Endothelial cell (in vitro differentiated cells): ENCODE data around the gene ZSWIM7. TPM values are rescaled to one million over a fixed set of nuclear protein-coding genes. Genes with fewer than 3 reads are reported as not detected.

Experiments used
- DNase-seq: peaks from one replicate; pipeline ENCODE4 v3.0.0; 2021; ENCODE audit warnings: low spot score
- H3K27ac Mint-ChIP-seq: one replicate; pipeline ENCODE4 v1.8.0; 2021; ENCODE audit warnings: mixed read lengths, inconsistent platforms; ENCODE audit not compliant: unreplicated experiment
- H3K27me3 Mint-ChIP-seq: one replicate; pipeline ENCODE4 v1.8.0; 2021; ENCODE audit warnings: mild to moderate bottlenecking, moderate library complexity, mixed read lengths, inconsistent platforms; ENCODE audit not compliant: unreplicated experiment
- H3K36me3 Mint-ChIP-seq: one replicate; pipeline ENCODE4 v1.8.0; 2021; ENCODE audit warnings: mild to moderate bottlenecking, low read depth, mixed read lengths, inconsistent platforms; ENCODE audit not compliant: unreplicated experiment
- H3K4me1 Mint-ChIP-seq: one replicate; pipeline ENCODE4 v1.8.0; 2021; ENCODE audit warnings: mild to moderate bottlenecking, mixed read lengths, inconsistent platforms; ENCODE audit not compliant: unreplicated experiment
- H3K4me3 Mint-ChIP-seq: one replicate; pipeline ENCODE4 v1.8.0; 2021; ENCODE audit warnings: mild to moderate bottlenecking, mixed read lengths, inconsistent platforms; ENCODE audit not compliant: unreplicated experiment
- H3K9me3 Mint-ChIP-seq: one replicate; pipeline ENCODE4 v1.8.0; 2021; ENCODE audit warnings: mixed read lengths, inconsistent platforms; ENCODE audit not compliant: unreplicated experiment
- total RNA-seq: library from RNA; stranded (reverse); fragmentation: NEBNext Ultra II Directional; extraction: Animal tissue kit (Norgen Biotek cat#: 25700); gene quantifications from one replicate; pipeline ENCODE4 v1.2.1, GENCODE V29; 2021; ENCODE audit not compliant: unreplicated experiment
- TF ChIP-seq, protein P1 (sequence below): fragments of 200-600 bp; sonication (generic); IDR thresholded peaks from one replicate; pipeline ENCODE4 v1.5.0; 2021; ENCODE audit warnings: antibody characterized with exemption; ENCODE audit not compliant: unreplicated experiment

ZSWIM7 gene
- total RNA-seq, 1 donor from 2014 or later = 39.4 TPM

DNA sequence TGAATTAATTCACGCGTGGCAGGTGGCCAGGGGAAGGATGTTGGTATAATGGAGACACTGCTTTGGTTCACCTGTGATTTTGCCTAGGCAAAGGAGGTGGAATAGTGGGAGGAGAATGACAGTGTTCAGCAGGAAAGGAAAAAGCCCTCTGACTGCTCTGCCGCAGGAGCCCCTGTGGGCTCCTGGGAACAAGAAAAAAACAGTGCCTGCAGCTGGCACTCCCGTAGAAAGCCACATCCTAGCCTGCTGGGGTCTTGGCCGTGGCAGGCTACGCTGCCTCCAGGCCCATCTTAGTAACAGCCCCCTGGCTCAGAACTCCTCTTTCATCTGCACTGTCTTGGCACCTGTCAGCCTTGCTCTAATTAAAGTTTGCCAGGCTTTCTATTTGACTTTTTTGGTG is 34.0 kb downstream of the ZSWIM7 start:
- DNase-seq = no peak
- H3K27me3 Mint-ChIP-seq = peaks cover 6% of the 10 kb centered on the region
- H3K36me3 Mint-ChIP-seq = no peaks in the 10 kb centered on the region
- H3K9me3 Mint-ChIP-seq = no peaks in the 10 kb centered on the region
- TF ChIP-seq, protein P1, sequence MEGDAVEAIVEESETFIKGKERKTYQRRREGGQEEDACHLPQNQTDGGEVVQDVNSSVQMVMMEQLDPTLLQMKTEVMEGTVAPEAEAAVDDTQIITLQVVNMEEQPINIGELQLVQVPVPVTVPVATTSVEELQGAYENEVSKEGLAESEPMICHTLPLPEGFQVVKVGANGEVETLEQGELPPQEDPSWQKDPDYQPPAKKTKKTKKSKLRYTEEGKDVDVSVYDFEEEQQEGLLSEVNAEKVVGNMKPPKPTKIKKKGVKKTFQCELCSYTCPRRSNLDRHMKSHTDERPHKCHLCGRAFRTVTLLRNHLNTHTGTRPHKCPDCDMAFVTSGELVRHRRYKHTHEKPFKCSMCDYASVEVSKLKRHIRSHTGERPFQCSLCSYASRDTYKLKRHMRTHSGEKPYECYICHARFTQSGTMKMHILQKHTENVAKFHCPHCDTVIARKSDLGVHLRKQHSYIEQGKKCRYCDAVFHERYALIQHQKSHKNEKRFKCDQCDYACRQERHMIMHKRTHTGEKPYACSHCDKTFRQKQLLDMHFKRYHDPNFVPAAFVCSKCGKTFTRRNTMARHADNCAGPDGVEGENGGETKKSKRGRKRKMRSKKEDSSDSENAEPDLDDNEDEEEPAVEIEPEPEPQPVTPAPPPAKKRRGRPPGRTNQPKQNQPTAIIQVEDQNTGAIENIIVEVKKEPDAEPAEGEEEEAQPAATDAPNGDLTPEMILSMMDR = no peak
- no peak overlapping the region for H3K4me3 Mint-ChIP-seq
- peaks cover 28% of the 10 kb centered on the region for H3K4me1 Mint-ChIP-seq
- H3K27ac Mint-ChIP-seq = peak overlapping the region; percentile 94

DNA sequence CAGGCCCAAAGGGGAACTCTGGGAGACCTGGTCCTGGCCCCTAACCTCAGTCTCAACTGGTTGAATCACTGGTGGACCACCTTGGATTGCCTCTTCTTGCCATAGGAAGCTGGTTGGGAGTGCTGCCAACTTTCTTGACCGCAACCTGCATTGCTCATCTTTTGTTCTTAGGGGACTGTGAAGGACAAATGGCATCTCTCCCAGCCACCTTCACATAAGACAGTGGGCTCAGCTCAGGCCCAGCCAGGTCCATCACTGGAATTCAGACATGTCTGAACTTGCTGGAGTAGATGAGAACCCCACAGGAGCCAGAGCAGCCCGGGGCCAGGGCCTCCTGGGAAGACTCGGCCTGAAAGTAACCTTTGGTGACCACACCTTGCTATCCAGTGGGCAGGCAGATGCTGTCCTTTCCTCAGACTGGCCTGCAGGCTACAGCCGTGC is 35.8 kb downstream of the ZSWIM7 start:
- H3K9me3 Mint-ChIP-seq = no peaks in the 10 kb centered on the region
- peaks cover 25% of the 10 kb centered on the region for H3K4me1 Mint-ChIP-seq
- H3K4me3 Mint-ChIP-seq = no peak overlapping the region
- H3K27me3 Mint-ChIP-seq = peaks cover 6% of the 10 kb centered on the region
- TF ChIP-seq, protein P1 = no peak
- no peaks in the 10 kb centered on the region for H3K36me3 Mint-ChIP-seq
- DNase-seq = no peak
- H3K27ac Mint-ChIP-seq = no peak overlapping the region

DNA sequence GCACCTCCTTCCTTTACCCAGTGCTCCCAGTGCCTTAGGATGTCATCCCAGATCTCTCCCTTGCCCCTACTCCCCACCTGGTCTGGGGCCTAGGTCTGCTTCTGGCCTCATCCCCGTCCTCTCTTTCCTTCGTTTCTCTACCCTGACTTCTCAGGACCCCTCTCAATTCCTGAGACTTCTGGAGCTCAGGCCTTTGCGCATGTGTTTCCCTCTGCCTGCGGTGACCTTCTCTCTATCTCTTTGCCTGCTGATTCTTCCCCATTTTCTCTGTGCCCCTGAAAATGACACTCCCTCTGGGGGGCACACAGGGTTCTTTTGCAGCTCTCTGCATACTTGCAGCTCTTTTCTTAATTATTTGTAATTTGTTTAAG is 41.0 kb downstream of the ZSWIM7 start:
- H3K27ac Mint-ChIP-seq = no peak overlapping the region
- no peak for DNase-seq
- no peaks in the 10 kb centered on the region for H3K36me3 Mint-ChIP-seq
- H3K4me1 Mint-ChIP-seq = peaks cover 3% of the 10 kb centered on the region
- no peaks in the 10 kb centered on the region for H3K9me3 Mint-ChIP-seq
- TF ChIP-seq, protein P1 = no peak
- H3K4me3 Mint-ChIP-seq = no peak overlapping the region
- peaks cover 3% of the 10 kb centered on the region for H3K27me3 Mint-ChIP-seq

DNA sequence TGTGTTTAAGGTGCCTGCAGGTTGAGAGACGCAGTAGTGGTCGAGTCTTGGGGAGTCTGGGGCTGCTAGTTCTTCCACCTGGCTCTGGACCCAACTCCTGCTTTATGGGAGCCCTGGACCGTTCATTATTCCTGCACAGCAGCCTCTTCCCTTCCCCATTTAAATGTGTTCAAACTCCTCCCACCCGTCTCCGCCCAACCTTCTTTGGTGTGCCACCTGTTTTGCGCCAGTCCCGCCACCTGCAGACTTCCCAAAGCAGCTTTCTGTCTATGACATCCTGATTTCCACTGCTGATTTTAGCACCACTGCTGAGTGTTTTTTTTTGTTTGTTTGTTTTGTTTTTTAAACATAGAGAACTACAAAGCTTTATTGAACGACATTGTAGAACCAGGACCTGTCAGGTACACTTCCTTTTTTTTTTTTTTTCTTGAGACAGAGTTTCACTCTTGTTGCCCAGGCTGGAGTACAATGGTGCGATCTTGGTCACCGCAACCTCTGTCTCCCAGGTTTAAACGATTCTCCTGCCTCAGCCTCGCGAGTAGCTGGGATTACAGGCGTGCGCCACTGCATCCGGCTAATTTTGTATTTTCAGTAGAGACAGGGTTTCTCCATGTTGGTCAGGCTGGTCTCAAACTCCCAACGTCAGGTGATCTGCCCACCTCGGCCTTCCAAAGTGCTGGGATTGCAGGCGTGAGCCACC is 41.7 kb downstream of the ZSWIM7 start:
- H3K9me3 Mint-ChIP-seq = no peaks in the 10 kb centered on the region
- no peak for DNase-seq
- no peak overlapping the region for H3K4me3 Mint-ChIP-seq
- H3K36me3 Mint-ChIP-seq = no peaks in the 10 kb centered on the region
- peaks cover 3% of the 10 kb centered on the region for H3K27me3 Mint-ChIP-seq
- H3K27ac Mint-ChIP-seq = no peak overlapping the region
- H3K4me1 Mint-ChIP-seq = peaks cover 3% of the 10 kb centered on the region
- TF ChIP-seq, protein P1 = no peak

DNA sequence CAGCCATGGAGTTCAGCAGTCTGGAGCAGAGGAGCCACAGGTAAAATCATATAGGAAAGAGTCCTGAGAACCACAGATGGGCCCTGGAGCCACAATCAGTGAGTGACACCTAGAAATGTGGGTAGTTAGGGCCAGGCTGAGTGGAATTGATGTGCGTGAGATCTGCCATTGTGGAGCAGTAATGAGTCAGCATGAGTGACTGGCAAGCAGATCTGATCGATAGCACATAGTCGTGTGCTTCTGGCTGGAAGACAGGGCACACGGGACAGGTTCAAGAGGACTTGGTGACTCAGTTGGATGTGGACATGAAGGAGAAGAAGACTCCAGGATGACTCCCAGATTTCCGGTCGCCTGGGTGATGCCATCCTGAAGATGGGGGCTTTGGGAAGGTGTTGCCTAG is 42.3 kb downstream of the ZSWIM7 start:
- Mint-ChIP-seq H3K27me3 (peaks cover 3% of the 10 kb centered on the region), H3K4me3 (no peak overlapping the region), H3K9me3 (no peaks in the 10 kb centered on the region), H3K4me1 (peaks cover 3% of the 10 kb centered on the region), H3K36me3 (no peaks in the 10 kb centered on the region), H3K27ac (no peak overlapping the region)
- no peak for DNase-seq
- TF ChIP-seq, protein P1 = no peak
